ENCODE data around the gene FERD3L.

The FERD3L gene

GRCh38 chr7:19116121-19117090 is 28.8 kb downstream of the FERD3L start:
- no peak for DNase-seq

GRCh38 chr7:19114551-19114855 is 30.7 kb downstream of the FERD3L start:
- no peak for DNase-seq

- no peak for DNase-seq
Measured at GRCh38 chr7:19113855-19114550, 31.2 kb downstream of the FERD3L start.

- DNase-seq: no peak
Measured at GRCh38 chr7:19113002-19113350, 32.2 kb downstream of the FERD3L start.

- DNase-seq: no peak
Measured at GRCh38 chr7:19112274-19113001, 32.8 kb downstream of the FERD3L start.

- no peak for DNase-seq
Measured at GRCh38 chr7:19111474-19112273, 33.5 kb downstream of the FERD3L start.

- no peak for DNase-seq
Measured at GRCh38 chr7:19110776-19111175, 34.4 kb downstream of the FERD3L start.

- no peak for DNase-seq
Measured at GRCh38 chr7:19110026-19110730, 35.0 kb downstream of the FERD3L start.

GRCh38 chr7:19109000-19109946 is 35.9 kb downstream of the FERD3L start:
- no peak for DNase-seq

GRCh38 chr7:19107356-19108146 is 37.7 kb downstream of the FERD3L start:
- no peak for DNase-seq

GRCh38 chr7:19107081-19107355 is 38.2 kb downstream of the FERD3L start:
- DNase-seq: no peak

GRCh38 chr7:19106241-19107080 is 38.8 kb downstream of the FERD3L start:
- DNase-seq: no peak

GRCh38 chr7:19105546-19105945 is 39.7 kb downstream of the FERD3L start:
- DNase-seq: no peak

GRCh38 chr7:19104811-19105210 is 40.4 kb downstream of the FERD3L start:
- DNase-seq: no peak

- DNase-seq: no peak
Measured at GRCh38 chr7:19102884-19103283, 42.3 kb downstream of the FERD3L start.

- no peak for DNase-seq
Measured at GRCh38 chr7:19101909-19102308, 43.3 kb downstream of the FERD3L start.

- no peak for DNase-seq
Measured at GRCh38 chr7:19101472-19101871, 43.7 kb downstream of the FERD3L start.

GRCh38 chr7:19099924-19100323 is 45.3 kb downstream of the FERD3L start:
- no peak for DNase-seq

- no peak for DNase-seq
Measured at GRCh38 chr7:19099194-19099593, 46.0 kb downstream of the FERD3L start.
